GM10248 (cell line): ENCODE results near the gene SMARCD1.

Experiments
- CTCF ChIA-PET: fragments of 300-600 bp; sonication (Branson Sonifier 250); formaldehyde crosslinking; extraction: SDS; loops from one replicate; lab custom pipeline; 2021; ENCODE audit warnings: antibody characterized with exemption; lab: Yijun Ruan, JAX
- POLR2A ChIA-PET: fragments of 350-650 bp; sonication (Branson Sonifier 250); formaldehyde crosslinking; extraction: SDS; loops from one replicate; lab custom pipeline; 2020; ENCODE audit warnings: antibody characterized with exemption; lab: Yijun Ruan, JAX
- DNase-seq: peaks from one replicate; pipeline ENCODE4 v3.0.0; 2012; ENCODE audit errors: extremely low spot score
- TF ChIP-seq, protein P1 (sequence below): IDR thresholded peaks from 2 replicates; pipeline ENCODE4 v1.5.1; 2012; ENCODE audit warnings: mild to moderate bottlenecking, low read depth; ENCODE audit errors: extremely low read depth, missing control alignments, control extremely low read depth

Gene SMARCD1

DNA sequence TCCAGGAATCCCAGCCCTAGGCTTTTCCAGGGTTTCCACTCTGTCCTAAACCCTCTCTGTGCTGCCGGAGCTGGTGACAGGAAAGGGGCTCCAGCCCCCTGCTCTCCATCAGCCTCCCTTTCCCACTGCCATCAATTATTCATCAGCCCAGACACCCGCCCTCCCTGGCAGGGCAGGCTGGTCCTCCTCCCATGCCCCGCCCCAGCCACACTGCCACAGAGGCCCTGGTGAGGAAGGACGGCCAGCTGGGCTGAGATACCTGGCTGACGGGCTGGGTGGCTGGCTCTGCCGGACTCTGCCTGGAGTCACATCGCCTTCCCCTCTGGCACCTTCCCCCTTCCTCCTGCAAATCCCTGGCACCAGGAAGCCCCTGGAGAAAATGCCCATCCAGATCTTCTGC is 11.9 kb upstream of the SMARCD1 start:
- DNase-seq = no peak
- ChIA-PET POLR2A (no interaction called here), CTCF (interaction anchor here (1.1 to 15.1 kb wide), 10 partner anchors 8 to 241 kb away, joined by 3 to 243 read pairs (median 23); partner anchors contain the start of genes COX14 and SMARCD1)
- TF ChIP-seq, protein P1, sequence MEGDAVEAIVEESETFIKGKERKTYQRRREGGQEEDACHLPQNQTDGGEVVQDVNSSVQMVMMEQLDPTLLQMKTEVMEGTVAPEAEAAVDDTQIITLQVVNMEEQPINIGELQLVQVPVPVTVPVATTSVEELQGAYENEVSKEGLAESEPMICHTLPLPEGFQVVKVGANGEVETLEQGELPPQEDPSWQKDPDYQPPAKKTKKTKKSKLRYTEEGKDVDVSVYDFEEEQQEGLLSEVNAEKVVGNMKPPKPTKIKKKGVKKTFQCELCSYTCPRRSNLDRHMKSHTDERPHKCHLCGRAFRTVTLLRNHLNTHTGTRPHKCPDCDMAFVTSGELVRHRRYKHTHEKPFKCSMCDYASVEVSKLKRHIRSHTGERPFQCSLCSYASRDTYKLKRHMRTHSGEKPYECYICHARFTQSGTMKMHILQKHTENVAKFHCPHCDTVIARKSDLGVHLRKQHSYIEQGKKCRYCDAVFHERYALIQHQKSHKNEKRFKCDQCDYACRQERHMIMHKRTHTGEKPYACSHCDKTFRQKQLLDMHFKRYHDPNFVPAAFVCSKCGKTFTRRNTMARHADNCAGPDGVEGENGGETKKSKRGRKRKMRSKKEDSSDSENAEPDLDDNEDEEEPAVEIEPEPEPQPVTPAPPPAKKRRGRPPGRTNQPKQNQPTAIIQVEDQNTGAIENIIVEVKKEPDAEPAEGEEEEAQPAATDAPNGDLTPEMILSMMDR = no peak

DNA sequence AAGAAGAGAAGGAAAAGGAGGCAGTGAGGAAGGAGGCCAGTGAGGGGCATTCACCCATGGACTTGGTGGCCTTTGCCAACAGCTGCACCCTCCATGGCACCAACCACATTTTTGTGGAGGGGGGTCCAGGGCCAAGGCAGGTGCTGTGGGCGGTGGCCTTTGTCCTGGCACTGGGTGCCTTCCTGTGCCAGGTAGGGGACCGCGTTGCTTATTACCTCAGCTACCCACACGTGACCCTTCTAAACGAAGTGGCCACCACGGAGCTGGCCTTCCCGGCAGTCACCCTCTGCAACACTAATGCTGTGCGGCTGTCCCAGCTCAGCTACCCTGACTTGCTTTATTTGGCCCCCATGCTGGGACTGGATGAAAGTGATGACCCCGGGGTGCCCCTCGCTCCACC is 11.4 kb upstream of the SMARCD1 start:
- no peak for DNase-seq
- POLR2A ChIA-PET = no interaction called here
- CTCF ChIA-PET = interaction anchor here (0.8 to 15.1 kb wide), 24 partner anchors 7 to 564 kb away, joined by 3 to 243 read pairs (median 6); partner anchors contain the start of genes ASIC1, COX14 and SMARCD1
- TF ChIP-seq, protein P1 = no peak

DNA sequence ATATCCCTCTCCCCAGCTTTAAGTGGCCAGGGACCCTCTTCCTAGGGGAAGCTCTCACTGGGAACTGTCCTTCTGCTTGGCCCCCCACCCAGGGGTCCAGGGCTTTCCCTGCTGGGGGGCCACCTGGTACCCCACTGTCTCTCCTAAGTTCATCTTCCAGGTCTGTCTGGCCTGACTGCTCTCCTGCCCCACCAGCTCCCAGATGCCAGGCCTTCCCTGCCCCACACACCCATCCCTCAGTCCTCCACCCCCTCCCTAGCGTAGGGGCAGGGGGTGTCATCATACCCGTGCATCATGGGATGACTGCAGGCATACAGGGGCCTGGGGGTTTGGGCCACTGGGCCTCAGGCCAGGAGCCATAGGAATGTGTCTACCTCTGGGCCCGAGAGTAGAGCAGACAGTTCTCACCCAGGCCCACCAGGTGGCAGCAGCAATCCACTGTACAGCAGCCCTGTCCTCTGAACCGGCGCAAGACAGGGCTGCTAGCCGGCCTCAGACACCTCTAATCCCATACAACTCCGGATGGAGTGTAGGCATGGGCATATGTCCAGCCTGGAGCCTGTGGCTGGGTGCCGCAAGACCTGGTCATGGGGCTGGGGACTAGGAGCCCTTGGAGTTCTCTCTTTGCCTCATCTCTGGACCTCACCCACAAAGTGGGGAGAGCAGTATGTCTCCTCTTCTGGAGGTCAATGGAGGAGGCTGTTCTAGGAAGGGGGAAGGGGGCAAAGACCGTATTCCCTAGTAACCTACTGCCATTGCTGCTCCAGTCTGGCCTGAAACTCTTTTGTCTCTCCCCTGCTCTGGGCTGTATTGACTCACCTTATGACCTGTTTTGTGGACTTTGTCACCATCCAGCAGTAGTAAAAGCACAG is 10.0 kb upstream of the SMARCD1 start:
- TF ChIP-seq, protein P1 = peak; percentile 94
- peak; percentile 89 for DNase-seq
- ChIA-PET POLR2A (no interaction called here), CTCF (interaction anchor here (0.7 to 15.1 kb wide), 41 partner anchors 8 to 563 kb away, joined by 3 to 243 read pairs (median 4); partner anchors contain the start of genes ASIC1, CERS5, COX14 and GPD1)

DNA sequence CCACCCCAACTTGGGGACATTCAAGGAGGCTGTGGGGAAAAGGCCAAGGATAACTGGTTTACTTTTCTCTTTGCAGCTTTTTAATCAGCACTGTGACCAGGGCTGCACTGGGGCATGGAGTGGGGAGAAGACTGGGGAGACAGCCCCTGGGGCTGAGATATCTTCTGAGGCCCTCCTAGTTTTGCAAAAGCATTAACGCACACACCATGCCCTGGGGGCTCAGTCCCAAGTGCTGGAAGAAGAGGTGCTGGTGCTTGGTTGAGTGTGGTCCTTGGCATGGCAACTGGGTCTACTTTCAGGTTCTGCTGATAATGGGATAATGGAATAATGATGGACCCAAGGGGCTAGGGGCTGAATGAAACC is 9.4 kb upstream of the SMARCD1 start:
- no peak for DNase-seq
- TF ChIP-seq, protein P1 = no peak
- ChIA-PET POLR2A (no interaction called here), CTCF (interaction anchor here (1.3 to 15.1 kb wide), 10 partner anchors 10 to 239 kb away, joined by 4 to 243 read pairs (median 12); partner anchors contain the start of genes COX14 and SMARCD1)

DNA sequence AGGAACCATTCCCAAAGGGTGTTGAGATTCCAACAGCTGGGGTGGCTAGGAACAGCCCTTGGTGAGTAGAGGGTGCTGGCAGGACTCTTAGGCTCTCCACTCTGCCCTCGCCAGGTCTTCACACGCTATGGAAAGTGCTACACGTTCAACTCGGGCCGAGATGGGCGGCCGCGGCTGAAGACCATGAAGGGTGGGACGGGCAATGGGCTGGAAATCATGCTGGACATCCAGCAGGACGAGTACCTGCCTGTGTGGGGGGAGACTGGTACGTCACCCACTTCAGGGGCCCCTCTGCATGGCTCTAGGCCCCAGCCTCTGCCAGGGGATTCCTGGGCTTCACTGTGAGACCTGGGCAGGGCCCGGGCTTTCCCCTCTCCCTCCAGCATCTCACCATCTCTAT is 8.0 kb upstream of the SMARCD1 start:
- ChIA-PET CTCF (interaction anchor here (1.0 to 15.1 kb wide), 11 partner anchors 8 to 238 kb away, joined by 3 to 243 read pairs (median 5); partner anchors contain the start of genes COX14 and SMARCD1), POLR2A (no interaction called here)
- no peak for DNase-seq
- TF ChIP-seq, protein P1 = no peak

DNA sequence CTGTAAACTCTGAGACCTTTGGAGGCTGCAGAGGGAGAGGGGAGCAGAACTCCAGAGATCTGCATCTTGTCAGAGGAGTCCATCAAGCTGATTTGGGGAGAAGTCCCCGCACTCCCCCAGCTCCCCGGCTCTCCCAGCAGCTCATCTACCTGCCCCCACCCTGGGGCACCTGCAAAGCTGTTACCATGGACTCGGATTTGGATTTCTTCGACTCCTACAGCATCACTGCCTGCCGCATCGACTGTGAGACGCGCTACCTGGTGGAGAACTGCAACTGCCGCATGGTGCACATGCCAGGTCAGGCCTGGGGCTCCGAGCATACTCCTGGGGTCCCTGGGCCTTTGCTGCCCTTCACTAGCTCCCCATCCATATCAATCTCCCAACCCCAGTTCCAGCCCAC is 6.9 kb upstream of the SMARCD1 start:
- TF ChIP-seq, protein P1 = no peak
- no peak for DNase-seq
- ChIA-PET CTCF (interaction anchor here (0.8 to 15.1 kb wide), 12 partner anchors 8 to 111 kb away, joined by 3 to 243 read pairs (median 4); partner anchors contain the start of gene COX14), POLR2A (interaction anchor here (0.5 kb wide), 1 partner anchor 22 kb away, joined by 3 read pairs; no protein-coding TSS in a partner anchor)
